Transverse colon (tissue), 4 donors: Measurements from ENCODE around the gene CLDN34. TPM values are rescaled to one million over a fixed set of nuclear protein-coding genes. Genes with fewer than 3 reads are reported as not detected.

Source experiments
- DNase-seq: peaks from one replicate; pipeline ENCODE4 v3.0.0-alpha.2; 2019
- H3K27ac ChIP-seq, 4 donors: fragments of 200-600 bp; sonication (generic); 2 replicates each; pipeline ENCODE4 v1.5.1; 2016 to 2018; ENCODE audit warnings: inconsistent platforms in 4 of 4
- H3K27me3 ChIP-seq: fragments of 200-600 bp; sonication (generic); 2 replicates; pipeline ENCODE4 v1.5.1; 2017; ENCODE audit warnings: inconsistent platforms
- H3K36me3 ChIP-seq, 4 donors: fragments of 200-600 bp; sonication (generic); 2 replicates each; pipeline ENCODE4 v1.5.1; 2017 to 2019; ENCODE audit warnings: inconsistent platforms in 4 of 4
- H3K4me1 ChIP-seq, 4 donors: fragments of 200-600 bp; sonication (generic); 2 replicates each; pipeline ENCODE4 v1.5.1; 2017 to 2020; ENCODE audit warnings: inconsistent platforms in 4 of 4
- H3K4me3 ChIP-seq, 4 donors: fragments of 200-600 bp; sonication (generic); 1 replicate in 1 of 4; 2 replicates in 3 of 4; pipeline versions ENCODE4 v1.5.1 to v1.6.1; 2017 to 2019; ENCODE audit warnings: inconsistent platforms in 4 of 4
- H3K9me3 ChIP-seq, 2 donors: fragments of 200-600 bp; sonication (generic); 2 replicates each; pipeline ENCODE4 v1.5.1; 2017 to 2019; ENCODE audit warnings: inconsistent platforms in 2 of 2
- EP300 ChIP-seq: sonication (generic); formaldehyde crosslinking; IDR thresholded peaks from one replicate; pipeline ENCODE4 v1.6.1; 2017; ENCODE audit warnings: antibody characterized with exemption, low read depth
- POLR2A ChIP-seq: fragments of 450-650 bp; IDR thresholded peaks from one replicate; pipeline ENCODE4 v1.6.1; 2016; ENCODE audit warnings: antibody characterized with exemption, mild to moderate bottlenecking, moderate library complexity
- POLR2AphosphoS5 ChIP-seq, 3 donors: sonication (generic); formaldehyde crosslinking; IDR thresholded peaks; one replicate each; pipeline ENCODE4 v1.6.1; 2016; ENCODE audit warnings: antibody characterized with exemption in 3 of 3
- WGBS, 2 donors: methylation state at CpG; one replicate each; pipeline ENCODE4 v1.1.5; 2018; ENCODE audit warnings: low coverage in 1 of 2; 5-methylcytosine and 5-hydroxymethylcytosine counted together
- in situ Hi-C, 4 donors: fragments of 200-750 bp; cut with MboI; loops; one replicate each; pipeline versions ENCODE4 v1.15.0 to v1.15.1; 2017; ENCODE audit warnings: low sequenced_read_pairs in 3 of 4, low pct_ligation_motif_present in 1 of 4, low pct_unique_long_range_greater_than_20kb in 1 of 4
- intact Hi-C: fragments of 100-400 bp; cut with DNase I; formaldehyde crosslinking; loops from one replicate; pipeline ENCODE4 v1.15.1; 2023; ENCODE audit warnings: low total_unique reads
- total RNA-seq, 4 donors: library from RNA; depleted of rRNA; stranded (reverse); fragments of >200 nt; gene quantifications; one replicate each; pipeline ENCODE4 v1.1.0, GENCODE V29; 2016
- TF ChIP-seq, protein P1 (sequence below), 5 experiments: fragments of 200-600 bp in 3 of 5; fragments of 450-650 bp in 2 of 5; sonication (generic) in 3 of 5; IDR thresholded peaks; 1 replicate in 2 of 5; 2 replicates in 3 of 5; pipeline ENCODE4 v1.5.1; 2016 to 2017; ENCODE audit warnings: antibody characterized with exemption in 5 of 5, inconsistent platforms in 3 of 5, mild to moderate bottlenecking in 2 of 5, moderate library complexity in 1 of 5

Gene CLDN34
- total RNA-seq, 4 donors from 2014 or later: 0.82 TPM; not detected in 3

DNA sequence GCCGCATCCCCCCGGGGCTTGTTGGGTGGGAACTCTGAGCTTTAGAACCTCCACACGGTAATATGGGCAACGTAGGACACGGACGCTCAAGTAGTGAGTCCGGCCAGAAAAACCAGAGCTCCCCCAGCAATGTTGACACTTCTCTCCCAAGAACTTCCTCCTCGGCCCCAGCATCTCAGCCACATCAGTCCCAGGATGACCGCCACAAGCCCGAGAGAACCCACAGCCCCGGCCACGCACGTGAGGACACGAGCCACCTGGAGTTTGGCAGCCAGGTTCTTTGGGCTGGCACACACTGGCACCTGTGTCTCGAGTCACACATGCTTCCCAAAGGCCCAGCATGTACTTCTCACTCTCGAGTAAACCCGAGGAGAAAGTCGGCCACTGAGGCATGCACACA is 16.3 kb downstream of the CLDN34 start:
- Histone ChIP-seq H3K4me3 (no peak overlapping the region), H3K9me3 (no peaks in the 10 kb centered on the region), H3K27ac (no peak overlapping the region), H3K27me3 (no peaks in the 10 kb centered on the region), H3K36me3 (no peaks in the 10 kb centered on the region), H3K4me1 (no peaks in the 10 kb centered on the region)
- WGBS, 2 donors: 85% methylated on average over 18 of the region's 18 CpGs; no CpG with 5 or more reads in 1 of the 2 donors
- in situ Hi-C loops (loop anchor here in 1 of 4 donors (25.0 kb wide), 1 partner anchor 96 kb away; no protein-coding TSS in a partner anchor), intact Hi-C loops (no loop called here)
- TF ChIP-seq POLR2AphosphoS5 (IDR thresholded peaks at IDR 0.05) (no peak), POLR2A (no peak), EP300 (no peak)
- TF ChIP-seq, protein P1, sequence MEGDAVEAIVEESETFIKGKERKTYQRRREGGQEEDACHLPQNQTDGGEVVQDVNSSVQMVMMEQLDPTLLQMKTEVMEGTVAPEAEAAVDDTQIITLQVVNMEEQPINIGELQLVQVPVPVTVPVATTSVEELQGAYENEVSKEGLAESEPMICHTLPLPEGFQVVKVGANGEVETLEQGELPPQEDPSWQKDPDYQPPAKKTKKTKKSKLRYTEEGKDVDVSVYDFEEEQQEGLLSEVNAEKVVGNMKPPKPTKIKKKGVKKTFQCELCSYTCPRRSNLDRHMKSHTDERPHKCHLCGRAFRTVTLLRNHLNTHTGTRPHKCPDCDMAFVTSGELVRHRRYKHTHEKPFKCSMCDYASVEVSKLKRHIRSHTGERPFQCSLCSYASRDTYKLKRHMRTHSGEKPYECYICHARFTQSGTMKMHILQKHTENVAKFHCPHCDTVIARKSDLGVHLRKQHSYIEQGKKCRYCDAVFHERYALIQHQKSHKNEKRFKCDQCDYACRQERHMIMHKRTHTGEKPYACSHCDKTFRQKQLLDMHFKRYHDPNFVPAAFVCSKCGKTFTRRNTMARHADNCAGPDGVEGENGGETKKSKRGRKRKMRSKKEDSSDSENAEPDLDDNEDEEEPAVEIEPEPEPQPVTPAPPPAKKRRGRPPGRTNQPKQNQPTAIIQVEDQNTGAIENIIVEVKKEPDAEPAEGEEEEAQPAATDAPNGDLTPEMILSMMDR (IDR thresholded peaks at IDR 0.05): no peak
- no peak for DNase-seq

DNA sequence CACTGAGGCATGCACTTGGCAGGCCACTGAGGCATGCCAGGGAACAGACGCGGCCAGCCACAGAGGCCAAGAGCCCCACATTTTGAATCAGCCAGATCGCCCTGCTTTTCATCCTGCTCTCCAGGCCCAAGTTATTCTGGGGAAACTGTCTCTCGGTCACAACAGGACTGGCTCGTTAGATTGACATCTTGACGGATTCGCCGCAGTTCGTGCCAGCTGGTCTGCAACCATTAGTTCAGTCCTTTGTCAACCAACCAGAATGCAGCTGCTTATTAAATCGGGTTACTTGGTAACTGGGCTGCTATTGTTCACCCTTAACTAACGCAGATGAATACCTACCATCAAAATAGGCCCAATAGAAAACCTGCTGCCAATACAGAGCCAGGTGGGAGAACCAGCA is 16.7 kb downstream of the CLDN34 start:
- no peak overlapping the region for H3K4me3 ChIP-seq
- H3K9me3 ChIP-seq: no peaks in the 10 kb centered on the region
- H3K27me3 ChIP-seq: no peaks in the 10 kb centered on the region
- H3K27ac ChIP-seq: no peak overlapping the region
- H3K4me1 ChIP-seq: no peaks in the 10 kb centered on the region
- H3K36me3 ChIP-seq: no peaks in the 10 kb centered on the region
- in situ Hi-C loops (loop anchor here in 1 of 4 donors (25.0 kb wide), 1 partner anchor 97 kb away; no protein-coding TSS in a partner anchor), intact Hi-C loops (no loop called here)
- no peak for DNase-seq
- WGBS, 2 donors: 94% methylated on average over 11 of the region's 11 CpGs; no CpG with 5 or more reads in 1 of the 2 donors
- no peak for TF ChIP-seq POLR2A
- TF ChIP-seq EP300: no peak
- TF ChIP-seq, protein P1 (IDR thresholded peaks at IDR 0.05): no peak
- no peak for TF ChIP-seq POLR2AphosphoS5 (IDR thresholded peaks at IDR 0.05)

DNA sequence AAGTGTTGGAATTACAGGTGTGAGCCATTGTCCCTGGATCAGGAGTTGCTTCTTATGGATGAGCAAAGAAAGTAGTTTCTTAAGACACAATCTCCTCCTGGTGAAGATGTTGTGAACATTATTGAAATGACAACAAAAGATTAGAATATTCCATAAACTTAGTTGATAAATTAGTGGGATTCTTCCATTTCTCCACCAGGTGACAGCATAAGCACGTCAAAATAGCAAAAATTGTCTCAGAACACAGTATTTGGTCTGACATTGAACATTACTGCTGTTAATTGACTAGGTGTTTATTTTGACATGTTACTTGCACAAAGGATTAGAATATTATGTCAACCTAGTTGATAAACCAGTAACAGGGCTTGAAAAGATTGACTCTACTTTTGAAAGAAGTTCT is 21.6 kb downstream of the CLDN34 start:
- H3K4me1 ChIP-seq: no peaks in the 10 kb centered on the region
- H3K27ac ChIP-seq: no peak overlapping the region
- intact Hi-C loops (no loop called here), in situ Hi-C loops (loop anchor here in 1 of 4 donors (25.0 kb wide), 1 partner anchor 101 kb away; no protein-coding TSS in a partner anchor)
- H3K4me3 ChIP-seq: no peak overlapping the region
- WGBS, 2 donors: 24% methylated on average over 1 of the region's 1 CpG; no CpG with 5 or more reads in 1 of the 2 donors
- DNase-seq: no peak
- H3K27me3 ChIP-seq: no peaks in the 10 kb centered on the region
- no peak for TF ChIP-seq POLR2A
- no peak for TF ChIP-seq POLR2AphosphoS5 (IDR thresholded peaks at IDR 0.05)
- TF ChIP-seq, protein P1 (IDR thresholded peaks at IDR 0.05): peak in 4 of 5 experiments; percentile 11 to 32 (median 21)
- H3K36me3 ChIP-seq: no peaks in the 10 kb centered on the region
- H3K9me3 ChIP-seq: no peaks in the 10 kb centered on the region

DNA sequence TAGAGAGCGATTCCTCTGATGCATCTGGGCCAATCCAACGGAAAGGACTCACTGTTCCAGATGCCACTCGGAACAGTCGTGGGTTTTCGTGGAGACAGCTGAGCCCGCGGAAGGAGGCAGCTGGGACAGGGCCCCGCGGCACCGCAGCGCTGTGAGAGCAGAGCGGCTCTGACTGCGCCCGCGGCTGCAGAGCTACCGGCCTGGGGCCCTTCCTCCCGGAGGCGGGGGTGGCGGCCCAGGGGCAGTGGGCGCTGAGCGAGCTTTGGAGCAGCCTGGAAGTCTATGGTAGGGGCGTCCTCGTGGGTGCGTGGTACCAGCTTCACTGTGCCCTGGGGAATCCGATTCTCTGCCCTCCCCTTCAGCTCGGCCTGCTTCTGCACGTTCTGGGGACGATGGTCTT is 24.9 kb downstream of the CLDN34 start:
- Histone ChIP-seq H3K36me3 (no peaks in the 10 kb centered on the region), H3K4me3 (no peak overlapping the region), H3K27me3 (no peaks in the 10 kb centered on the region), H3K27ac (no peak overlapping the region), H3K4me1 (no peaks in the 10 kb centered on the region), H3K9me3 (no peaks in the 10 kb centered on the region)
- no peak for TF ChIP-seq POLR2AphosphoS5 (IDR thresholded peaks at IDR 0.05)
- no peak for TF ChIP-seq EP300
- no peak for TF ChIP-seq POLR2A
- intact Hi-C loops (no loop called here), in situ Hi-C loops (loop anchor here in 2 of 4 donors (10.0 to 25.0 kb wide), 2 partner anchors 105 to 123 kb away; no protein-coding TSS in a partner anchor)
- WGBS, 2 donors: 95% methylated on average over 28 of the region's 28 CpGs; no CpG with 5 or more reads in 1 of the 2 donors
- DNase-seq: no peak
